Measurements from ENCODE around the gene DDI2.

DDI2 gene

GRCh38 chr1:15667362-15667761 is 50.1 kb downstream of the DDI2 start:
- in situ Hi-C loops (cut with HindIII; ENCODE audit: low pct_ligation_motif_present, low pct_unique_long_range_greater_than_20kb, low sequenced_read_pairs): no loop called here
- DNase-seq: no peak

GRCh38 chr1:15668089-15668754 is 51.0 kb downstream of the DDI2 start:
- in situ Hi-C loops (cut with HindIII; ENCODE audit: low pct_ligation_motif_present, low pct_unique_long_range_greater_than_20kb, low sequenced_read_pairs): no loop called here
- no peak for DNase-seq

- no peak for DNase-seq
- in situ Hi-C loops (cut with HindIII; ENCODE audit: low pct_ligation_motif_present, low pct_unique_long_range_greater_than_20kb, low sequenced_read_pairs): no loop called here
Measured at GRCh38 chr1:15669074-15669473, 51.8 kb downstream of the DDI2 start.

GRCh38 chr1:15669864-15670263 is 52.6 kb downstream of the DDI2 start:
- in situ Hi-C loops (cut with HindIII; ENCODE audit: low pct_ligation_motif_present, low pct_unique_long_range_greater_than_20kb, low sequenced_read_pairs): no loop called here
- DNase-seq: no peak

GRCh38 chr1:15671430-15671829 is 54.2 kb downstream of the DDI2 start:
- DNase-seq: no peak
- in situ Hi-C loops (cut with HindIII; ENCODE audit: low pct_ligation_motif_present, low pct_unique_long_range_greater_than_20kb, low sequenced_read_pairs): no loop called here

GRCh38 chr1:15674386-15675159 is 57.3 kb downstream of the DDI2 start:
- DNase-seq: no peak
- in situ Hi-C loops (cut with HindIII; ENCODE audit: low pct_ligation_motif_present, low pct_unique_long_range_greater_than_20kb, low sequenced_read_pairs): no loop called here

GRCh38 chr1:15676010-15676409 is 58.8 kb downstream of the DDI2 start:
- DNase-seq: no peak
- in situ Hi-C loops (cut with HindIII; ENCODE audit: low pct_ligation_motif_present, low pct_unique_long_range_greater_than_20kb, low sequenced_read_pairs): no loop called here

GRCh38 chr1:15676688-15677661 is 59.7 kb downstream of the DDI2 start:
- in situ Hi-C loops (cut with HindIII; ENCODE audit: low pct_ligation_motif_present, low pct_unique_long_range_greater_than_20kb, low sequenced_read_pairs): no loop called here
- DNase-seq: no peak

- DNase-seq: peak; percentile 77
- in situ Hi-C loops (cut with HindIII; ENCODE audit: low pct_ligation_motif_present, low pct_unique_long_range_greater_than_20kb, low sequenced_read_pairs): no loop called here
Measured at GRCh38 chr1:15678578-15678977, 61.3 kb downstream of the DDI2 start.

GRCh38 chr1:15680131-15680530 is 62.9 kb downstream of the DDI2 start:
- peak; percentile 74 for DNase-seq
- in situ Hi-C loops (cut with HindIII; ENCODE audit: low pct_ligation_motif_present, low pct_unique_long_range_greater_than_20kb, low sequenced_read_pairs): no loop called here

GRCh38 chr1:15680561-15681348 is 63.5 kb downstream of the DDI2 start:
- peak; percentile 61 for DNase-seq
- in situ Hi-C loops (cut with HindIII; ENCODE audit: low pct_ligation_motif_present, low pct_unique_long_range_greater_than_20kb, low sequenced_read_pairs): no loop called here

- in situ Hi-C loops (cut with HindIII; ENCODE audit: low pct_ligation_motif_present, low pct_unique_long_range_greater_than_20kb, low sequenced_read_pairs): no loop called here
- no peak for DNase-seq
Measured at GRCh38 chr1:15681349-15682292, 64.4 kb downstream of the DDI2 start.

GRCh38 chr1:15682936-15683341 is 65.7 kb downstream of the DDI2 start:
- in situ Hi-C loops (cut with HindIII; ENCODE audit: low pct_ligation_motif_present, low pct_unique_long_range_greater_than_20kb, low sequenced_read_pairs): no loop called here
- no peak for DNase-seq

GRCh38 chr1:15683345-15684039 is 66.2 kb downstream of the DDI2 start:
- no peak for DNase-seq
- in situ Hi-C loops (cut with HindIII; ENCODE audit: low pct_ligation_motif_present, low pct_unique_long_range_greater_than_20kb, low sequenced_read_pairs): no loop called here

GRCh38 chr1:15684042-15684461 is 66.8 kb downstream of the DDI2 start, which contains the start of gene PLEKHM2:
Gene PLEKHM2 (plus strand): TSS chr1:15684320. CDS start chr1:15684559, 239 bp downstream.
- DNase-seq: peak; percentile 49
- in situ Hi-C loops (cut with HindIII; ENCODE audit: low pct_ligation_motif_present, low pct_unique_long_range_greater_than_20kb, low sequenced_read_pairs): no loop called here

- in situ Hi-C loops (cut with HindIII; ENCODE audit: low pct_ligation_motif_present, low pct_unique_long_range_greater_than_20kb, low sequenced_read_pairs): no loop called here
- peak; percentile 18 for DNase-seq
Measured at GRCh38 chr1:15684468-15685291, 67.4 kb downstream of the DDI2 start.
